K562 (cell line): ENCODE results near the gene ARFGAP3. TPM values are rescaled to one million over a fixed set of nuclear protein-coding genes. Genes with fewer than 3 reads are reported as not detected.

ENCODE experiments used
- ATAC-seq: fragments of 200-7000 bp; cut with Tn5 transposase; 3 replicates; pipeline ENCODE4 v1.9.1; 2020; ENCODE audit warnings: moderate library complexity
- BruUV-seq: library from RNA; stranded (reverse); fragments of 400-500 nt; replicated peaks from 2 replicates; lab custom pipeline; 2021; lab: Mats Ljungman, UMichigan
- CTCF ChIA-PET: fragments of 300-600 bp; formaldehyde crosslinking; extraction: SDS; loops from one replicate; lab custom pipeline; 2021; ENCODE audit warnings: low intra/inter-chr PET ratio; lab: Yijun Ruan, JAX
- POLR2A ChIA-PET: fragments of 300-600, 350-650 bp; sonication (Branson Sonifier 250); formaldehyde crosslinking; extraction: SDS; loops from one replicate; lab custom pipeline; 2021; ENCODE audit warnings: antibody characterized with exemption, inconsistent platforms; lab: Yijun Ruan, JAX
- DNase-seq, 4 experiments: peaks; one replicate each; pipeline versions ENCODE4 v3.0.0 to v3.0.0-alpha.2; 2011 to 2018; ENCODE audit warnings: low spot score in 3 of 4, mixed read lengths in 3 of 4; ENCODE audit errors: extremely low read depth in 1 of 4
- FAIRE-seq: peaks from 2 replicates; lab custom pipeline; 2011; peaks lifted over from hg19 to GRCh38; lab: Jason Lieb, UNC
- H2AFZ ChIP-seq: 2 replicates; pipeline ENCODE4 v1.6.0; 2011; ENCODE audit warnings: low read depth, low read length, control low read depth, inconsistent platforms
- H3K27ac ChIP-seq: fragments of 200-600 bp; 3 replicates; pipeline ENCODE4 v1.8.0; 2011; ENCODE audit warnings: low read depth, mild to moderate bottlenecking, control low read depth, inconsistent platforms, low read length, moderate library complexity, mixed read lengths; ENCODE audit errors: extremely low read depth
- H3K27me3 ChIP-seq, 2 experiments: fragments of 300-600 bp in 1 of 2; 2 replicates in 1 of 2; 3 replicates in 1 of 2; pipeline versions ENCODE4 v1.6.0 to v1.8.0; 2011; ENCODE audit warnings: inconsistent platforms in 2 of 2, low read length in 2 of 2, mild to moderate bottlenecking in 1 of 2, mixed read lengths in 1 of 2, moderate library complexity in 1 of 2; ENCODE audit not compliant: control insufficient read depth in 2 of 2, insufficient read depth in 2 of 2
- H3K36me3 ChIP-seq: fragments of 300-600 bp; 3 replicates; pipeline ENCODE4 v1.8.0; 2011; ENCODE audit warnings: mild to moderate bottlenecking, low read length, inconsistent platforms; ENCODE audit not compliant: control insufficient read depth, insufficient read depth
- H3K4me1 ChIP-seq, 2 experiments: fragments of 200-600 bp in 1 of 2; replicated peaks in 1 of 2; 2 replicates in 1 of 2; 3 replicates in 1 of 2; pipeline versions ENCODE4 v1.5.1 to v1.8.0; 2011; ENCODE audit warnings: inconsistent platforms in 2 of 2, low read length in 2 of 2, mild to moderate bottlenecking in 1 of 2, mixed read lengths in 1 of 2, moderate library complexity in 1 of 2; ENCODE audit not compliant: control insufficient read depth in 2 of 2, insufficient read depth in 2 of 2
- H3K4me2 ChIP-seq: 2 replicates; pipeline ENCODE4 v1.6.1; 2011; ENCODE audit warnings: low read length, control low read depth, inconsistent platforms, mixed read lengths; ENCODE audit not compliant: insufficient read depth
- H3K4me3 ChIP-seq: fragments of 200-600 bp; sonication (generic), shearing (Covaris generic); 2 replicates; pipeline ENCODE4 v1.5.1; 2016; ENCODE audit warnings: control low read depth, inconsistent platforms
- H3K79me2 ChIP-seq: fragments of 200-600 bp; 3 replicates; pipeline ENCODE4 v1.8.0; 2011; ENCODE audit warnings: low read length, inconsistent platforms; ENCODE audit not compliant: control insufficient read depth, insufficient read depth
- H3K9ac ChIP-seq, 2 experiments: 2 replicates each; pipeline versions ENCODE4 v1.6.0 to v1.6.1; 2011; ENCODE audit warnings: low read depth in 2 of 2, low read length in 2 of 2, control low read depth in 1 of 2, inconsistent platforms in 1 of 2, mild to moderate bottlenecking in 1 of 2, mixed read lengths in 1 of 2; ENCODE audit not compliant: insufficient read depth in 1 of 2
- H3K9me1 ChIP-seq: one replicate; pipeline ENCODE4 v1.6.0; 2011; ENCODE audit warnings: inconsistent platforms, mild to moderate bottlenecking, low read length, moderate library complexity; ENCODE audit not compliant: control insufficient read depth, insufficient read depth
- H3K9me3 ChIP-seq: replicated peaks from 2 replicates; pipeline ENCODE4 v1.5.1; 2011; ENCODE audit warnings: low read depth, low read length, inconsistent platforms; ENCODE audit not compliant: control insufficient read depth, insufficient read depth
- H4K20me1 ChIP-seq: replicated peaks from 2 replicates; pipeline ENCODE4 v1.6.1; 2011; ENCODE audit warnings: low read length, inconsistent platforms, mixed read lengths; ENCODE audit not compliant: control insufficient read depth, insufficient read depth
- CTCF ChIP-seq, 3 experiments: IDR thresholded peaks in 2 of 3; conservative IDR thresholded peaks in 1 of 3; 2 replicates each; pipeline ENCODE4 v1.5.1; 2011 to 2012; ENCODE audit warnings: low read length in 3 of 3, mild to moderate bottlenecking in 3 of 3, control low read depth in 2 of 3, improper control_type of control experiment in 1 of 3, inconsistent platforms in 1 of 3, low read depth in 1 of 3, mixed read lengths in 1 of 3, moderate library complexity in 1 of 3; ENCODE audit not compliant: insufficient read depth in 2 of 3
- ZBTB26 ChIP-seq: fragments of 450-650 bp; formaldehyde crosslinking; IDR thresholded peaks from 2 replicates; pipeline ENCODE4 v1.4.0; 2022; ENCODE audit warnings: missing genetic modification characterization
- WGBS: fragments of 100-300 bp; shearing (Covaris generic); methylation state at CpG from one replicate; pipeline ENCODE4 v1.1.6; 2016; ENCODE audit warnings: low coverage, mixed read lengths; ENCODE audit not compliant: insufficient coverage; ENCODE audit errors: missing lambda C conversion rate; 5-methylcytosine and 5-hydroxymethylcytosine counted together
- in situ Hi-C: fragments of 300-500 bp; cut with MboI; formaldehyde crosslinking; loops from 4 replicates; pipeline ENCODE4 v1.15.0; 2018; ENCODE audit warnings: inconsistent platforms, mixed read lengths
- intact Hi-C: fragments of 100-400 bp; cut with micrococcal nuclease; formaldehyde crosslinking; loops from 2 replicates; pipeline ENCODE4 v1.14.2; 2022
- polyA plus RNA-seq, 8 experiments: library from polyadenylated mRNA; depleted of rRNA in 4 of 8; stranded (reverse) in 5 of 8; unstranded in 3 of 8; fragments of >200 nt; fragmentation: Nextera tagmentation in 2 of 8; fragmentation: Illumina TruSeq in 1 of 8; extraction: Ambion mirVana in 2 of 8; extraction: Trizol in 1 of 8; gene quantifications; 2 replicates each; pipeline versions ENCODE4 v1.2.1 to v1.2.3, GENCODE V29; 2011 to 2014; ENCODE audit warnings: inconsistent platforms in 1 of 8, missing spikeins in 1 of 8
- total RNA-seq, 7 experiments: library from RNA; depleted of rRNA in 6 of 7; stranded (reverse); fragments of >200 nt in 6 of 7; fragmentation: Illumina TruSeq in 2 of 7; extraction: Trizol in 2 of 7; gene quantifications; 2 replicates each; pipeline versions ENCODE4 v1.2.1 to v1.2.3, GENCODE V29; 2011 to 2021; ENCODE audit warnings: low replicate concordance in 1 of 7

Gene ARFGAP3
- total and polyA plus RNA-seq, 9 of the 15 experiments (the other 6 are each of a cell fraction or from before 2014, with no cell fraction given) = 14.2 to 31.9 (median 22.7) TPM

- no peaks in the 10 kb centered on the region for H3K79me2 ChIP-seq
- no peaks in the 10 kb centered on the region for H4K20me1 ChIP-seq
- no peak overlapping the region for H2AFZ ChIP-seq
- no peak for DNase-seq
- intact Hi-C loops = no loop called here
- TF ChIP-seq CTCF (IDR thresholded peaks at IDR 0.05 in 2 of 3, conservative IDR thresholded peaks at IDR 0.05 in 1 of 3; ENCODE audit: insufficient read depth in 2 of 3, low read depth in 1 of 3, low read length in 3 of 3) = peak in 2 of 3 experiments; percentile 21 to 30; a peak in 2 of 6 replicates
- no peak for TF ChIP-seq ZBTB26
- TF ChIP-seq, all 486 proteins: peak for 1
- no peaks in the 10 kb centered on the region for H3K9me1 ChIP-seq
- BruUV-seq = no TSS peak
- 71% methylated on average over 16 of the region's 25 CpGs for WGBS
- in situ Hi-C loops = no loop called here
- no peak; the same call in 1 of the 3 replicates for ATAC-seq
- ChIA-PET POLR2A (no interaction called here), CTCF (no interaction called here)
- H3K9ac ChIP-seq = no peak overlapping the region
- no peak overlapping the region for H3K4me3 ChIP-seq
- H3K4me1 ChIP-seq = peaks cover 0 to 19% of the 10 kb centered on the region in 2 experiments; a peak in 2 of 5 replicates
- H3K4me2 ChIP-seq = no peak overlapping the region
- 0 out of 3 replicates have a peak, but pooled peaks cover 2% of the 10 kb centered on the region for H3K36me3 ChIP-seq
- no peaks in the 10 kb centered on the region for H3K9me3 ChIP-seq
- FAIRE-seq = no peak
- no peak overlapping the region for H3K27ac ChIP-seq
- H3K27me3 ChIP-seq = no peaks in the 10 kb centered on the region
These were observed 62.2 kb downstream of the ARFGAP3 start for GRCh38 chr22:42794551-42795510.
